ENCODE data around the gene SPOCK1.

SPOCK1 gene

GRCh38 chr5:137072361-137073115, 426.6 kb downstream of the SPOCK1 start:
- DNase-seq (ENCODE audit: low read depth): no peak
- H3K4me3 ChIP-seq (ENCODE audit: low read depth, low read length): no peak overlapping the region
- TF ChIP-seq CTCF (IDR thresholded peaks at IDR 0.05; ENCODE audit: control insufficient read depth, extremely low read depth, insufficient read depth): no peak

- TF ChIP-seq CTCF (IDR thresholded peaks at IDR 0.05; ENCODE audit: control insufficient read depth, extremely low read depth, insufficient read depth): no peak
- H3K4me3 ChIP-seq (ENCODE audit: low read depth, low read length): no peak overlapping the region
- DNase-seq (ENCODE audit: low read depth): no peak
Measured at GRCh38 chr5:137071931-137072330, 427.2 kb downstream of the SPOCK1 start.

GRCh38 chr5:137071526-137071925, 427.6 kb downstream of the SPOCK1 start:
- no peak overlapping the region for H3K4me3 ChIP-seq (ENCODE audit: low read depth, low read length)
- DNase-seq (ENCODE audit: low read depth): no peak
- TF ChIP-seq CTCF (IDR thresholded peaks at IDR 0.05; ENCODE audit: control insufficient read depth, extremely low read depth, insufficient read depth): no peak

- H3K4me3 ChIP-seq (ENCODE audit: low read depth, low read length): no peak overlapping the region
- no peak for TF ChIP-seq CTCF (IDR thresholded peaks at IDR 0.05; ENCODE audit: control insufficient read depth, extremely low read depth, insufficient read depth)
- DNase-seq (ENCODE audit: low read depth): no peak
Measured at GRCh38 chr5:137070521-137070920, 428.6 kb downstream of the SPOCK1 start.

GRCh38 chr5:137069358-137069757, 429.8 kb downstream of the SPOCK1 start:
- DNase-seq (ENCODE audit: low read depth): no peak
- TF ChIP-seq CTCF (IDR thresholded peaks at IDR 0.05; ENCODE audit: control insufficient read depth, extremely low read depth, insufficient read depth): no peak
- no peak overlapping the region for H3K4me3 ChIP-seq (ENCODE audit: low read depth, low read length)

- H3K4me3 ChIP-seq (ENCODE audit: low read depth, low read length): no peak overlapping the region
- no peak for TF ChIP-seq CTCF (IDR thresholded peaks at IDR 0.05; ENCODE audit: control insufficient read depth, extremely low read depth, insufficient read depth)
- DNase-seq (ENCODE audit: low read depth): no peak
Measured at GRCh38 chr5:137061382-137061781, 437.7 kb downstream of the SPOCK1 start.

- H3K4me3 ChIP-seq (ENCODE audit: low read depth, low read length): no peak overlapping the region
- no peak for TF ChIP-seq CTCF (IDR thresholded peaks at IDR 0.05; ENCODE audit: control insufficient read depth, extremely low read depth, insufficient read depth)
- no peak for DNase-seq (ENCODE audit: low read depth)
Measured at GRCh38 chr5:137058089-137058488, 441.0 kb downstream of the SPOCK1 start.
